HepG2 (cell line): ENCODE data around the gene C10orf71. TPM values are rescaled to one million over a fixed set of nuclear protein-coding genes. Genes with fewer than 3 reads are reported as not detected.

Experiments
- ATAC-seq: fragments of 200-7000 bp; cut with Tn5 transposase; 3 replicates; pipeline ENCODE4 v1.9.1; 2020; ENCODE audit warnings: mild to moderate bottlenecking, moderate library complexity
- BruUV-seq: library from RNA; stranded (reverse); fragments of 400-500 nt; replicated peaks from 2 replicates; lab custom pipeline; 2021; lab: Mats Ljungman, UMichigan
- CTCF ChIA-PET: fragments of 300-600 bp; formaldehyde crosslinking; extraction: SDS; loops from one replicate; lab custom pipeline; 2021; ENCODE audit warnings: low total read pairs, inconsistent platforms, low intra/inter-chr PET ratio; lab: Yijun Ruan, JAX
- POLR2A ChIA-PET: fragments of 350-600 bp; sonication (Branson Sonifier 250); formaldehyde crosslinking; loops from one replicate; lab custom pipeline; 2020; ENCODE audit warnings: antibody characterized with exemption, inconsistent platforms; lab: Yijun Ruan, JAX
- DNase-seq: peaks from one replicate; pipeline ENCODE4 v3.0.0-alpha.2; 2015; ENCODE audit warnings: low spot score
- FAIRE-seq: peaks from 3 replicates; lab custom pipeline; 2011; peaks lifted over from hg19 to GRCh38; lab: Jason Lieb, UNC
- H2AFZ ChIP-seq: one replicate; pipeline ENCODE4 v1.6.1; 2011; ENCODE audit warnings: low read length, inconsistent platforms
- H3K27ac ChIP-seq: fragments of 300-600 bp; 3 replicates; pipeline ENCODE4 v1.8.0; 2011; ENCODE audit warnings: mixed run types, mild to moderate bottlenecking, mixed read lengths, low read length, inconsistent platforms; ENCODE audit not compliant: insufficient read depth; ENCODE audit errors: extremely low read length
- H3K27me3 ChIP-seq, 2 experiments: fragments of 200-600 bp in 1 of 2; 2 replicates in 1 of 2; 3 replicates in 1 of 2; pipeline versions ENCODE4 v1.6.0 to v1.8.0; 2011; ENCODE audit warnings: low read length in 2 of 2, mild to moderate bottlenecking in 2 of 2, moderate library complexity in 2 of 2, inconsistent platforms in 1 of 2; ENCODE audit not compliant: insufficient read depth in 2 of 2, control insufficient read depth in 1 of 2
- H3K36me3 ChIP-seq, 2 experiments: fragments of 200-600 bp in 1 of 2; replicated peaks in 1 of 2; 2 replicates in 1 of 2; 3 replicates in 1 of 2; pipeline versions ENCODE4 v1.5.1 to v1.8.0; 2011; ENCODE audit warnings: low read length in 2 of 2, inconsistent platforms in 1 of 2; ENCODE audit not compliant: insufficient read depth in 2 of 2, control insufficient read depth in 1 of 2
- H3K4me1 ChIP-seq: 2 replicates; pipeline ENCODE4 v1.5.1; 2012; ENCODE audit warnings: low read length, inconsistent platforms; ENCODE audit not compliant: insufficient read depth
- H3K4me2 ChIP-seq: 2 replicates; pipeline ENCODE4 v1.6.0; 2011; ENCODE audit warnings: low read depth, low read length, inconsistent platforms
- H3K4me3 ChIP-seq, 3 experiments: fragments of 200-600 bp in 1 of 3; sonication (generic), shearing (Covaris generic) in 1 of 3; replicated peaks in 1 of 3; 2 replicates each; pipeline ENCODE4 v1.5.1; 2011 to 2016; ENCODE audit warnings: low read length in 3 of 3, inconsistent platforms in 2 of 3, low read depth in 2 of 3, mild to moderate bottlenecking in 2 of 3, control low read depth in 1 of 3, mixed read lengths in 1 of 3; ENCODE audit not compliant: insufficient read depth in 1 of 3
- H3K79me2 ChIP-seq: one replicate; pipeline ENCODE4 v1.6.1; 2011; ENCODE audit warnings: low read length, inconsistent platforms; ENCODE audit not compliant: insufficient read depth
- H3K9ac ChIP-seq: 2 replicates; pipeline ENCODE4 v1.6.0; 2011; ENCODE audit warnings: mild to moderate bottlenecking, low read depth, low read length, inconsistent platforms; ENCODE audit not compliant: insufficient read depth
- H3K9me3 ChIP-seq: 2 replicates; pipeline ENCODE4 v1.5.1; 2012; ENCODE audit warnings: mild to moderate bottlenecking, low read length
- H4K20me1 ChIP-seq: 2 replicates; pipeline ENCODE4 v1.6.0; 2011; ENCODE audit warnings: inconsistent platforms, mild to moderate bottlenecking, low read length, moderate library complexity; ENCODE audit not compliant: insufficient read depth
- CBX1 ChIP-seq: IDR thresholded peaks from one replicate; pipeline ENCODE4 v1.6.1; 2016; ENCODE audit warnings: antibody characterized with exemption, low read depth
- HCFC1 ChIP-seq: fragments of 150-350 bp; IDR thresholded peaks from 2 replicates; pipeline ENCODE4 v1.6.1; 2014; ENCODE audit warnings: low read depth, low read length
- HMGXB3 ChIP-seq: sonication (generic); formaldehyde crosslinking; IDR thresholded peaks from 2 replicates; pipeline ENCODE4 v1.4.0; 2020; ENCODE audit warnings: missing genetic modification reagents, borderline replicate concordance
- KMT2A ChIP-seq: sonication (generic); formaldehyde crosslinking; IDR thresholded peaks from 2 replicates; pipeline ENCODE4 v1.4.0; 2020; ENCODE audit warnings: missing genetic modification reagents
- REXO4 ChIP-seq: sonication (generic); formaldehyde crosslinking; IDR thresholded peaks from 2 replicates; pipeline ENCODE4 v1.8.0; 2022; ENCODE audit warnings: missing genetic modification reagents, mild to moderate bottlenecking, borderline replicate concordance
- ZNF282 ChIP-seq: fragments of 450-650 bp; IDR thresholded peaks from 2 replicates; pipeline ENCODE4 v1.6.1; 2018; ENCODE audit not compliant: partially characterized antibody
- ZNF317 ChIP-seq: sonication (generic); formaldehyde crosslinking; IDR thresholded peaks from 2 replicates; pipeline ENCODE4 v1.5.0; 2020; ENCODE audit warnings: mild to moderate bottlenecking, missing genetic modification reagents
- ZNF724P ChIP-seq: sonication (generic); formaldehyde crosslinking; IDR thresholded peaks from 2 replicates; pipeline ENCODE4 v1.8.0; 2022; ENCODE audit warnings: missing genetic modification reagents, borderline replicate concordance
- WGBS: methylation state at CpG from one replicate; pipeline ENCODE4 v1.1.6; 2017; ENCODE audit warnings: low lambda C conversion rate; 5-methylcytosine and 5-hydroxymethylcytosine counted together
- in situ Hi-C: cut with HindIII; loops from 2 replicates; pipeline ENCODE4 v1.10.0; 2017; ENCODE audit warnings: low pct_unique_long_range_greater_than_20kb; ENCODE audit not compliant: extremely low pct_ligation_motif_present
- intact Hi-C: fragments of 100-400 bp; cut with micrococcal nuclease; formaldehyde crosslinking; loops from one replicate; pipeline ENCODE4 v1.10.0; 2022; ENCODE audit not compliant: unreplicated experiment
- polyA plus RNA-seq, 8 experiments: library from polyadenylated mRNA; depleted of rRNA in 3 of 8; stranded (reverse) in 7 of 8; unstranded in 1 of 8; fragments of >200 nt; fragmentation: Illumina TruSeq in 4 of 8; extraction: Trizol in 4 of 8; gene quantifications; 2 replicates each; pipeline versions ENCODE4 v1.2.1 to v1.2.3, GENCODE V29; 2011 to 2016; ENCODE audit warnings: low read depth in 4 of 8, missing spikeins in 1 of 8, mixed read lengths in 1 of 8; ENCODE audit not compliant: insufficient read depth in 1 of 8
- total RNA-seq, 5 experiments: library from RNA; depleted of rRNA; stranded (reverse); fragments of >200 nt; fragmentation: Illumina TruSeq; extraction: Trizol; gene quantifications; 2 replicates each; pipeline ENCODE4 v1.2.3, GENCODE V29; 2016; ENCODE audit warnings: low read depth in 1 of 5
- TF ChIP-seq, protein P1 (sequence below): sonication (generic); formaldehyde crosslinking; IDR thresholded peaks from 2 replicates; pipeline ENCODE4 v1.5.0; 2020; ENCODE audit warnings: missing genetic modification reagents
- TF ChIP-seq, protein P2 (sequence below): conservative IDR thresholded peaks from 2 replicates; pipeline ENCODE4 v1.6.1; 2018; ENCODE audit warnings: missing genetic modification reagents

The C10orf71 gene
- total and polyA plus RNA-seq, 2 of the 13 experiments (the other 11 are each of a cell fraction or from before 2014, with no cell fraction given) = not detected

DNA sequence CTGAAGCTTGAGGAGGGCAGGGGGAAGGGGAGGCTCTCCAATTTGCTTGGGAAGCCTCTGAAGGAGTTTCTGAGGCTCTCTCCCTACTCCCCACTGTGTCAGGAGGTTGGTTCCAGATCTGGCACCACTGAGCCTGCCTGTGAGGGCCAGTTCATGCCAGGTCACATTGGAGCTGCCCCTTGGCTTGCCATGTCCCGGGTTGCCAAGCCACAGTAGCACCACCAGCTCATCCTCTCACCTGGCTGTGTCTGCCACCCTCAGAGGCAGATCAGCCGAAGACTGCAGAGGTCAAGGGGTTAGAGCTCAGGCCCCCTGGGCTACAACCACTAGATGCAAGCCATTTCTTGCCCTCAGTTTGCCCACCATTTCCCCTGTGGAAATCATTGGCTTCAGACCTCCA lies 3.1 kb downstream of the C10orf71 start (continued):
- TF ChIP-seq KMT2A (CRISPR knock-in tag) (no peak), ZNF724P (CRISPR knock-in tag) (no peak), ZNF317 (CRISPR knock-in tag) (no peak)
- TF ChIP-seq, protein P1, sequence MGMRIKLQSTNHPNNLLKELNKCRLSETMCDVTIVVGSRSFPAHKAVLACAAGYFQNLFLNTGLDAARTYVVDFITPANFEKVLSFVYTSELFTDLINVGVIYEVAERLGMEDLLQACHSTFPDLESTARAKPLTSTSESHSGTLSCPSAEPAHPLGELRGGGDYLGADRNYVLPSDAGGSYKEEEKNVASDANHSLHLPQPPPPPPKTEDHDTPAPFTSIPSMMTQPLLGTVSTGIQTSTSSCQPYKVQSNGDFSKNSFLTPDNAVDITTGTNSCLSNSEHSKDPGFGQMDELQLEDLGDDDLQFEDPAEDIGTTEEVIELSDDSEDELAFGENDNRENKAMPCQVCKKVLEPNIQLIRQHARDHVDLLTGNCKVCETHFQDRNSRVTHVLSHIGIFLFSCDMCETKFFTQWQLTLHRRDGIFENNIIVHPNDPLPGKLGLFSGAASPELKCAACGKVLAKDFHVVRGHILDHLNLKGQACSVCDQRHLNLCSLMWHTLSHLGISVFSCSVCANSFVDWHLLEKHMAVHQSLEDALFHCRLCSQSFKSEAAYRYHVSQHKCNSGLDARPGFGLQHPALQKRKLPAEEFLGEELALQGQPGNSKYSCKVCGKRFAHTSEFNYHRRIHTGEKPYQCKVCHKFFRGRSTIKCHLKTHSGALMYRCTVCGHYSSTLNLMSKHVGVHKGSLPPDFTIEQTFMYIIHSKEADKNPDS (CRISPR knock-in tag) = no peak
- TF ChIP-seq, all 625 proteins: peak for 0

- FAIRE-seq = no peak
- Histone ChIP-seq H3K36me3 (no peaks in the 10 kb centered on the region), H2AFZ (no peak overlapping the region), H3K4me1 (no peaks in the 10 kb centered on the region), H3K79me2 (no peaks in the 10 kb centered on the region), H3K9me3 (no peaks in the 10 kb centered on the region), H3K27me3 (peaks cover 0 to 17% of the 10 kb centered on the region in 2 experiments; a peak in 2 of 5 replicates), H4K20me1 (no peaks in the 10 kb centered on the region), H3K4me3 (no peak overlapping the region), H3K4me2 (no peak overlapping the region), H3K9ac (no peak overlapping the region), H3K27ac (no peak overlapping the region)
- ChIA-PET POLR2A (no interaction called here), CTCF (no interaction called here)
- intact Hi-C loops (no loop called here), in situ Hi-C loops (no loop called here)
- DNase-seq = no peak
- no peak for ATAC-seq
- BruUV-seq = no TSS peak
- WGBS = no CpG with 5 or more reads among the region's 1 CpG
- TF ChIP-seq HMGXB3 (CRISPR knock-in tag) = no peak
- no peak for TF ChIP-seq CBX1
- TF ChIP-seq ZNF282 = no peak
- TF ChIP-seq, protein P2, sequence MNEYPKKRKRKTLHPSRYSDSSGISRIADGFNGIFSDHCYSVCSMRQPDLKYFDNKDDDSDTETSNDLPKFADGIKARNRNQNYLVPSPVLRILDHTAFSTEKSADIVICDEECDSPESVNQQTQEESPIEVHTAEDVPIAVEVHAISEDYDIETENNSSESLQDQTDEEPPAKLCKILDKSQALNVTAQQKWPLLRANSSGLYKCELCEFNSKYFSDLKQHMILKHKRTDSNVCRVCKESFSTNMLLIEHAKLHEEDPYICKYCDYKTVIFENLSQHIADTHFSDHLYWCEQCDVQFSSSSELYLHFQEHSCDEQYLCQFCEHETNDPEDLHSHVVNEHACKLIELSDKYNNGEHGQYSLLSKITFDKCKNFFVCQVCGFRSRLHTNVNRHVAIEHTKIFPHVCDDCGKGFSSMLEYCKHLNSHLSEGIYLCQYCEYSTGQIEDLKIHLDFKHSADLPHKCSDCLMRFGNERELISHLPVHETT (CRISPR knock-in tag) = no peak
- no peak for TF ChIP-seq REXO4 (CRISPR knock-in tag)
- TF ChIP-seq HCFC1 = no peak
- TF ChIP-seq, all 625 proteins: peak for 0
These were observed 4.7 kb downstream of the C10orf71 start for GRCh38 chr10:49303711-49304110.
